T47D (cell line): ENCODE measurements around the gene KRTAP5-8.

Experiments
- DNase-seq, 2 experiments: peaks; one replicate each; pipeline versions ENCODE4 v3.0.0 to v3.0.0-alpha.2; 2011 to 2012; ENCODE audit warnings: low read depth in 1 of 2, low spot score in 1 of 2
- JUND ChIP-seq: IDR thresholded peaks from 2 replicates; pipeline ENCODE4 v1.6.1; 2012; ENCODE audit warnings: low read depth
- in situ Hi-C: cut with HindIII; loops from 2 replicates; pipeline ENCODE4 v1.10.0; 2016; ENCODE audit warnings: low sequenced_read_pairs, low pct_unique_long_range_greater_than_20kb

KRTAP5-8 gene

GRCh38 chr11:71499546-71499945 lies 38.3 kb upstream of the KRTAP5-8 start:
- in situ Hi-C loops, result no loop called here
- DNase-seq, result no peak
- TF ChIP-seq JUND, result no peak

GRCh38 chr11:71500601-71501021 lies 37.2 kb upstream of the KRTAP5-8 start:
- in situ Hi-C loops, result no loop called here
- no peak for TF ChIP-seq JUND
- DNase-seq, result no peak

- in situ Hi-C loops, result no loop called here
- no peak for TF ChIP-seq JUND
- no peak for DNase-seq
Observed at GRCh38 chr11:71501071-71501985, 36.5 kb upstream of the KRTAP5-8 start.

GRCh38 chr11:71502026-71502425 lies 35.8 kb upstream of the KRTAP5-8 start:
- no peak for TF ChIP-seq JUND
- DNase-seq, result no peak
- in situ Hi-C loops, result no loop called here

GRCh38 chr11:71502871-71503435 lies 34.9 kb upstream of the KRTAP5-8 start:
- no peak for DNase-seq
- in situ Hi-C loops, result no loop called here
- TF ChIP-seq JUND, result no peak

GRCh38 chr11:71504531-71504930 lies 33.3 kb upstream of the KRTAP5-8 start:
- DNase-seq, result no peak
- in situ Hi-C loops, result no loop called here
- no peak for TF ChIP-seq JUND

GRCh38 chr11:71505001-71505400 lies 32.8 kb upstream of the KRTAP5-8 start:
- in situ Hi-C loops, result no loop called here
- TF ChIP-seq JUND, result no peak
- no peak for DNase-seq

GRCh38 chr11:71505781-71506180 lies 32.0 kb upstream of the KRTAP5-8 start:
- DNase-seq, result no peak
- in situ Hi-C loops, result no loop called here
- no peak for TF ChIP-seq JUND

GRCh38 chr11:71507102-71507501 lies 30.7 kb upstream of the KRTAP5-8 start:
- in situ Hi-C loops, result no loop called here
- no peak for DNase-seq
- TF ChIP-seq JUND, result no peak

- DNase-seq, result no peak
- in situ Hi-C loops, result no loop called here
- no peak for TF ChIP-seq JUND
Observed at GRCh38 chr11:71518506-71519471, 19.0 kb upstream of the KRTAP5-8 start.

GRCh38 chr11:71519546-71519945 lies 18.3 kb upstream of the KRTAP5-8 start:
- no peak for DNase-seq
- no peak for TF ChIP-seq JUND
- in situ Hi-C loops, result no loop called here

- in situ Hi-C loops, result no loop called here
- DNase-seq, result no peak
- no peak for TF ChIP-seq JUND
Observed at GRCh38 chr11:71525188-71525937, 12.5 kb upstream of the KRTAP5-8 start.
